Measurements from ENCODE around the gene DPPA5.
"Not testable (repeated sequence)": the region's sequence is repeated elsewhere in the genome, so short reads cannot be mapped to it uniquely, and the experiment has no call there.

The DPPA5 gene

GRCh38 chr6:73353636-73354593 is at the start of gene DPPA5:
Gene DPPA5 (minus strand): TSS chr6:73354276. CDS start chr6:73354225, 51 bp downstream.
- DNase-seq (ENCODE audit: low spot score), result no peak

- no peak for DNase-seq (ENCODE audit: low spot score)
Measured at GRCh38 chr6:73400656-73401055, 46.6 kb upstream of the DPPA5 start.

- DNase-seq (ENCODE audit: low spot score), result no peak
Measured at GRCh38 chr6:73395875-73396274, 41.8 kb upstream of the DPPA5 start.

- DNase-seq (ENCODE audit: low spot score), result peak; percentile 10
Measured at GRCh38 chr6:73394577-73395354, 40.7 kb upstream of the DPPA5 start, which contains the start of gene DDX43. Gene DDX43 (plus strand): TSS chr6:73394828. CDS start chr6:73394906, 78 bp downstream.

GRCh38 chr6:73393278-73393677 is 39.2 kb upstream of the DPPA5 start:
- no peak for DNase-seq (ENCODE audit: low spot score)

- not testable (repeated sequence) for DNase-seq (ENCODE audit: low spot score)
Measured at GRCh38 chr6:73392188-73392587, 38.1 kb upstream of the DPPA5 start.

- DNase-seq (ENCODE audit: low spot score), result no peak
Measured at GRCh38 chr6:73391675-73392074, 37.6 kb upstream of the DPPA5 start.

GRCh38 chr6:73389854-73390253 is 35.8 kb upstream of the DPPA5 start:
- DNase-seq (ENCODE audit: low spot score), result no peak

- peak; percentile 11 for DNase-seq (ENCODE audit: low spot score)
Measured at GRCh38 chr6:73388800-73389512, 34.9 kb upstream of the DPPA5 start.

GRCh38 chr6:73388433-73388799 is 34.3 kb upstream of the DPPA5 start:
- DNase-seq (ENCODE audit: low spot score), result no peak

GRCh38 chr6:73382462-73383113 is 28.5 kb upstream of the DPPA5 start:
- no peak for DNase-seq (ENCODE audit: low spot score)

GRCh38 chr6:73381531-73381930 is 27.5 kb upstream of the DPPA5 start:
- not testable (repeated sequence) for DNase-seq (ENCODE audit: low spot score)

GRCh38 chr6:73377225-73377624 is 23.1 kb upstream of the DPPA5 start:
- no peak for DNase-seq (ENCODE audit: low spot score)

- no peak for DNase-seq (ENCODE audit: low spot score)
Measured at GRCh38 chr6:73375216-73375615, 21.1 kb upstream of the DPPA5 start.

- DNase-seq (ENCODE audit: low spot score), result no peak
Measured at GRCh38 chr6:73372516-73372915, 18.4 kb upstream of the DPPA5 start.

- no peak for DNase-seq (ENCODE audit: low spot score)
Measured at GRCh38 chr6:73371984-73372383, 17.9 kb upstream of the DPPA5 start.

- no peak for DNase-seq (ENCODE audit: low spot score)
Measured at GRCh38 chr6:73369563-73369962, 15.5 kb upstream of the DPPA5 start, which contains the start of gene OOEP. Gene OOEP (minus strand): TSS chr6:73369897. CDS start chr6:73369792, 105 bp downstream.

GRCh38 chr6:73369157-73369556 is 15.1 kb upstream of the DPPA5 start:
- no peak for DNase-seq (ENCODE audit: low spot score)

- DNase-seq (ENCODE audit: low spot score), result no peak
Measured at GRCh38 chr6:73368675-73369074, 14.6 kb upstream of the DPPA5 start.

GRCh38 chr6:73367761-73368355 is 13.8 kb upstream of the DPPA5 start:
- DNase-seq (ENCODE audit: low spot score), result no peak

- no peak for DNase-seq (ENCODE audit: low spot score)
Measured at GRCh38 chr6:73364549-73364948, 10.5 kb upstream of the DPPA5 start.
